Measurements from ENCODE around the gene WDHD1. TPM values are rescaled to one million over a fixed set of nuclear protein-coding genes. Genes with fewer than 3 reads are reported as not detected.

The WDHD1 gene
- total RNA-seq (2013), result 1.9 TPM
- polyA plus RNA-seq, result under 1 TPM; 0.19 to 0.37 (median 0.30) TPM
- 0.28 and 0.72 TPM in 2 replicates for polyA minus RNA-seq
- total RNA-seq, result 1.1 to 12.9 (median 5.7) reads per million in 11 experiments

DNA sequence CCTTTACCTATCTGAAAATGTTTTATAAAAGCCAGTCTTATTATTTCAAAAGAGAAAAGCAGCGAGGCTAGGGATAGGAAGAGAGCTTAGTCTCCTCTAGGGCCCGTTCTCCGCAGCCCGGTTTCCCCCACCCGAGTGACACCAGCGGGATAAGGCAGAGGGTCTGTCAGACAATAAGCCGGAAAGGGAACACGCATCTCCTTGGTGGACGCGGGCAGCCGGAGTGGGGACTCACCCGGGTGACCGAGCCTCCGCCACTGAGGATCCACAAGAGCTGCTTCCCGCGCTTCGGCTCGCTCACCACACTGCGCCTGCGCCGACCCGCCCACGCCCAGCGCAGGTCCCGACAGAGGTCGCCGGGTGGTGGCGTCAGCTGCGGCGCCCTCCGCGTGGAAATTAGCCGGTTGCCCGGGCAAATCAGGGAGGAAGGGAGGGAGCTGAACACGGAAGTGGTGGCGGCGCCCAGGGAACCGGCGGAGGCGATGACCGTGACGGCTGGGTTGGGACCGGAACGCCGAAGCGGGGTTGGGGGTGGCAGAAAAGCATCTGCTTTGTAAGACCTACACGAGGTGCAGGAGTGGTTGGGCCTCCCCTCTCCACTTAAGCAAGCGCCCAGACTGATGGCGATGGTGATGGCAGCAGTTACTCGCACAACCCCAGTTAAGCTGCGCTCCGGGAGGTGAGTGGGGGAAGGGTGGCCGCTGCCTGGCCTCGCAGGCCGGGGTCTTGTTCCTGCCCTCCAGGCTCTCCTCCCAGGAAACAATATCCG is at the start of gene WDHD1, which contains the start of gene SOCS4:
TSS of gene WDHD1 (minus strand) at position 307 of the 769 bp plus-strand sequence. CDS start 312 bp downstream, outside the sequence.
TSS of gene SOCS4 (plus strand) at position 444 of the 769 bp plus-strand sequence. CDS start 15,806 bp downstream, outside the sequence.
- Histone ChIP-seq H3K27me3 (ENCODE audit: control insufficient read depth in 2 of 2, insufficient read depth in 2 of 2, low read length in 2 of 2) (no peaks in the 10 kb centered on the region), H3K36me3 (replicated peaks in 1 of 2; ENCODE audit: control insufficient read depth in 1 of 2, insufficient read depth in 2 of 2, low read length in 2 of 2) (peaks cover 2 to 6% of the 10 kb centered on the region in 2 donors), H4K20me1 (ENCODE audit: insufficient read depth, low read length) (peaks cover 9% of the 10 kb centered on the region), H3K4me2 (replicated peaks; ENCODE audit: extremely low read depth, low read length, poor library complexity, severe bottlenecking) (peak within 1 kb of the TSS; percentile 90), H3K4me3 (replicated peaks in 1 of 3; ENCODE audit: low read depth in 2 of 3, low read length in 3 of 3) (peak within 1 kb of the TSS; percentile 79 to 94 (median 93)), H3K4me1 (ENCODE audit: control insufficient read depth in 1 of 2, insufficient read depth in 2 of 2, low read length in 2 of 2) (peaks cover 21 to 39% of the 10 kb centered on the region in 2 donors), H3K9ac (ENCODE audit: insufficient read depth, low read length, poor library complexity, severe bottlenecking) (peak within 1 kb of the TSS; percentile 86), H2AFZ (ENCODE audit: insufficient read depth, low read depth, low read length, poor library complexity, severe bottlenecking) (peak within 1 kb of the TSS; percentile 87), H3K9me3 (replicated peaks in 1 of 2; ENCODE audit: control insufficient read depth in 1 of 2, insufficient read depth in 1 of 2, low read length in 2 of 2) (no peaks in the 10 kb centered on the region), H3K79me2 (ENCODE audit: insufficient read depth, low read length) (peaks cover 79% of the 10 kb centered on the region), H3K27ac (ENCODE audit: low read depth in 1 of 2, low read length in 2 of 2) (peak within 1 kb of the TSS; percentile 86 to 94)
- Mint-ChIP-seq H3K9me3 (no peaks in the 10 kb centered on the region), H3K27ac (peak within 1 kb of the TSS; percentile 92 to 98 (median 95)), H3K27me3 (ENCODE audit: low read depth in 3 of 3) (no peaks in the 10 kb centered on the region), H3K36me3 (peaks cover 2 to 4% of the 10 kb centered on the region in 2 donors), H3K4me1 (peaks cover 41% of the 10 kb centered on the region), H3K4me3 (peak within 1 kb of the TSS; percentile 90 to 93)
- peak; percentile 93 to 96 (median 95) for DNase-seq
- TF ChIP-seq, protein P1, sequence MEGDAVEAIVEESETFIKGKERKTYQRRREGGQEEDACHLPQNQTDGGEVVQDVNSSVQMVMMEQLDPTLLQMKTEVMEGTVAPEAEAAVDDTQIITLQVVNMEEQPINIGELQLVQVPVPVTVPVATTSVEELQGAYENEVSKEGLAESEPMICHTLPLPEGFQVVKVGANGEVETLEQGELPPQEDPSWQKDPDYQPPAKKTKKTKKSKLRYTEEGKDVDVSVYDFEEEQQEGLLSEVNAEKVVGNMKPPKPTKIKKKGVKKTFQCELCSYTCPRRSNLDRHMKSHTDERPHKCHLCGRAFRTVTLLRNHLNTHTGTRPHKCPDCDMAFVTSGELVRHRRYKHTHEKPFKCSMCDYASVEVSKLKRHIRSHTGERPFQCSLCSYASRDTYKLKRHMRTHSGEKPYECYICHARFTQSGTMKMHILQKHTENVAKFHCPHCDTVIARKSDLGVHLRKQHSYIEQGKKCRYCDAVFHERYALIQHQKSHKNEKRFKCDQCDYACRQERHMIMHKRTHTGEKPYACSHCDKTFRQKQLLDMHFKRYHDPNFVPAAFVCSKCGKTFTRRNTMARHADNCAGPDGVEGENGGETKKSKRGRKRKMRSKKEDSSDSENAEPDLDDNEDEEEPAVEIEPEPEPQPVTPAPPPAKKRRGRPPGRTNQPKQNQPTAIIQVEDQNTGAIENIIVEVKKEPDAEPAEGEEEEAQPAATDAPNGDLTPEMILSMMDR (IDR thresholded peaks at IDR 0.05), result no peak
- intact Hi-C loops (cut with micrococcal nuclease), result no loop called here
- 0% methylated on average over 48 of the region's 56 CpGs for WGBS (ENCODE audit: insufficient coverage)

GRCh38 chr14:55075628-55076175 is 48.8 kb upstream of the WDHD1 start:
- Mint-ChIP-seq H3K36me3 (no peaks in the 10 kb centered on the region), H3K4me3 (no peak overlapping the region), H3K9me3 (peaks cover 0 to 2% (median 0%) of the 10 kb centered on the region in 7 donors), H3K27ac (peak overlapping the region in 1 of 7 donors; percentile 15), H3K4me1 (peaks cover 40% of the 10 kb centered on the region), H3K27me3 (ENCODE audit: low read depth in 3 of 3) (peaks cover 1 to 9% (median 9%) of the 10 kb centered on the region in 3 donors)
- Histone ChIP-seq H2AFZ (ENCODE audit: insufficient read depth, low read depth, low read length, poor library complexity, severe bottlenecking) (no peak overlapping the region), H4K20me1 (ENCODE audit: insufficient read depth, low read length) (no peaks in the 10 kb centered on the region), H3K4me1 (ENCODE audit: control insufficient read depth in 1 of 2, insufficient read depth in 2 of 2, low read length in 2 of 2) (peaks cover 20 to 21% of the 10 kb centered on the region in 2 donors), H3K4me2 (replicated peaks; ENCODE audit: extremely low read depth, low read length, poor library complexity, severe bottlenecking) (no peak overlapping the region), H3K9me3 (replicated peaks in 1 of 2; ENCODE audit: control insufficient read depth in 1 of 2, insufficient read depth in 1 of 2, low read length in 2 of 2) (no peaks in the 10 kb centered on the region), H3K9ac (ENCODE audit: insufficient read depth, low read length, poor library complexity, severe bottlenecking) (no peak overlapping the region), H3K27ac (ENCODE audit: low read depth in 1 of 2, low read length in 2 of 2) (no peak overlapping the region), H3K79me2 (ENCODE audit: insufficient read depth, low read length) (no peaks in the 10 kb centered on the region), H3K4me3 (replicated peaks in 1 of 3; ENCODE audit: low read depth in 2 of 3, low read length in 3 of 3) (no peak overlapping the region), H3K36me3 (replicated peaks in 1 of 2; ENCODE audit: control insufficient read depth in 1 of 2, insufficient read depth in 2 of 2, low read length in 2 of 2) (no peaks in the 10 kb centered on the region), H3K27me3 (ENCODE audit: control insufficient read depth in 2 of 2, insufficient read depth in 2 of 2, low read length in 2 of 2) (peaks cover 0 to 6% of the 10 kb centered on the region in 2 donors)
- 94% methylated on average over 2 of the region's 3 CpGs for WGBS (ENCODE audit: insufficient coverage)
- intact Hi-C loops (cut with micrococcal nuclease), result no loop called here
- TF ChIP-seq, protein P1 (IDR thresholded peaks at IDR 0.05), result no peak
- DNase-seq, result no peak
